GM21825 (cell line): ENCODE measurements around the gene CNBD2.
"Not testable (repeated sequence)": the region's sequence is repeated elsewhere in the genome, so short reads cannot be mapped to it uniquely, and the experiment has no call there.

Experiments
- ATAC-seq: cut with Tn5 transposase; IDR thresholded peaks from one replicate; pipeline ENCODE4 v1.9.1; 2021; ENCODE audit warnings: mild to moderate bottlenecking, moderate library complexity; ENCODE audit not compliant: unreplicated experiment

The CNBD2 gene

GRCh38 chr20:35974256-35974655, 5.9 kb downstream of the CNBD2 start:
- ATAC-seq, result no peak

- ATAC-seq, result no peak
Observed at GRCh38 chr20:35975576-35976373, 7.4 kb downstream of the CNBD2 start.

- ATAC-seq, result no peak
Observed at GRCh38 chr20:35978041-35978513, 9.7 kb downstream of the CNBD2 start.

GRCh38 chr20:35979544-35979943, 11.2 kb downstream of the CNBD2 start:
- ATAC-seq, result no peak

GRCh38 chr20:35981969-35982368, 13.6 kb downstream of the CNBD2 start:
- no peak for ATAC-seq

GRCh38 chr20:35984382-35984781, 16.0 kb downstream of the CNBD2 start:
- no peak for ATAC-seq

GRCh38 chr20:35985806-35986205, 17.4 kb downstream of the CNBD2 start:
- no peak for ATAC-seq

- no peak for ATAC-seq
Observed at GRCh38 chr20:35988910-35989463, 20.6 kb downstream of the CNBD2 start.

GRCh38 chr20:35991142-35991771, 22.9 kb downstream of the CNBD2 start:
- no peak for ATAC-seq

- ATAC-seq, result no peak
Observed at GRCh38 chr20:35992713-35993335, 24.4 kb downstream of the CNBD2 start.

- no peak for ATAC-seq
Observed at GRCh38 chr20:35994994-35995453, 26.6 kb downstream of the CNBD2 start.

- not testable (repeated sequence) for ATAC-seq
Observed at GRCh38 chr20:35996492-35996891, 28.1 kb downstream of the CNBD2 start.

- not testable (repeated sequence) for ATAC-seq
Observed at GRCh38 chr20:36001331-36001730, 32.9 kb downstream of the CNBD2 start.

- no peak for ATAC-seq
Observed at GRCh38 chr20:36002855-36003254, 34.5 kb downstream of the CNBD2 start.

GRCh38 chr20:36004045-36004444, 35.7 kb downstream of the CNBD2 start:
- no peak for ATAC-seq

GRCh38 chr20:36008461-36009035, 40.2 kb downstream of the CNBD2 start:
- ATAC-seq, result no peak

- ATAC-seq, result no peak
Observed at GRCh38 chr20:36010076-36010475, 41.7 kb downstream of the CNBD2 start.

- ATAC-seq, result no peak
Observed at GRCh38 chr20:36010825-36011224, 42.4 kb downstream of the CNBD2 start.

- no peak for ATAC-seq
Observed at GRCh38 chr20:36015806-36016403, 47.5 kb downstream of the CNBD2 start.

GRCh38 chr20:36017048-36017951, 48.9 kb downstream of the CNBD2 start:
- ATAC-seq, result no peak
